Measurements from ENCODE around the gene LAD1.

The LAD1 gene

DNA sequence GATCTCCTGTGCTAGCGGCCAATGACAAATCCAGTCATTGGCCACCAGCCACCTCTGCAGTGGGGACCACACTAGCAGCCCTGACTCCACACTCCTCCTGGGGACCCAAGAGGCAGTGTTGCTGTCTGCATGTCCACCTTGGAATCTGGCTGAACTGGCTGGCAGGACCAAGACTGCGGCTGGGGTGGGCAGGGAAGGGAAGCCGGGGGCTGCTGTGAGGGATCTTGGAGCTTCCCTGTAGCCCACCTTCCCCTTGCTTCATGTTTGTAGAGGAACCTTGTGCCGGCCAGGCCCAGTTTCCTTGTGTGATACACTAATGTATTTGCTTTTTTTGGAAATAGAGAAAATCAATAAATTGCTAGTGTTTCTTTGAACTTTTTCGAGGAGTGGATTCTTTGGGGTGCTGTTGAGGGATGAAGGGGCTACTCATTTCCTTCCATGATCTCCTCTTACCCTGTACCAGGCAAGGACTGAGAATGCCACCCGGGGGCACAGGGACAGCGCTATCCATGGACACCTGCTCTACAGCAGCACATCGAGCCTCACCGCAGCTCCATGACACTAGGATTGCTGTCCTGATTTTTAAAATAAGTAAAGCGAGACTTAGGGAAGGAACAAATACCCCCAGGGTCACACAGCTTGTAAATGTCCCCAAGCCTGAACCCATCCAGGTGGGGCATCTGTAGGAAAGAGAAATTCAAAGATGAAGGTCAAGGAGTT is 66.3 kb downstream of the LAD1 start:
- no peak overlapping the region for H3K27ac ChIP-seq
- TF ChIP-seq CTCF (IDR thresholded peaks at IDR 0.05), result no peak
- H3K4me3 ChIP-seq, result no peak overlapping the region
- DNase-seq (ENCODE audit: low spot score), result no peak

- Histone ChIP-seq H3K27ac (no peak overlapping the region), H3K4me3 (no peak overlapping the region)
- no peak for TF ChIP-seq CTCF (IDR thresholded peaks at IDR 0.05)
- no peak for DNase-seq (ENCODE audit: low spot score)
Observed at GRCh38 chr1:201332021-201332420, 67.1 kb downstream of the LAD1 start.

GRCh38 chr1:201331166-201331565 is 68.0 kb downstream of the LAD1 start:
- no peak for DNase-seq (ENCODE audit: low spot score)
- H3K27ac ChIP-seq, result no peak overlapping the region
- H3K4me3 ChIP-seq, result no peak overlapping the region
- TF ChIP-seq CTCF (IDR thresholded peaks at IDR 0.05), result no peak
